Hematopoietic multipotent progenitor cell (in vitro differentiated cells): ENCODE data around the gene TLE2. TPM values are rescaled to one million over a fixed set of nuclear protein-coding genes. Genes with fewer than 3 reads are reported as not detected.
A peak's percentile ranks its signal among the peaks of the same experiment; 100 is the strongest.
"Not testable (repeated sequence)": the region's sequence is repeated elsewhere in the genome, so short reads cannot be mapped to it uniquely, and the experiment has no call there.

ENCODE experiments used
- DNase-seq, 3 donors: peaks; one replicate each; pipeline ENCODE4 v3.0.0-alpha.2; 2011 to 2015; ENCODE audit warnings: low read depth in 2 of 3, low spot score in 2 of 3
- total RNA-seq: library from RNA; depleted of rRNA; stranded (reverse); fragments of >200 nt; gene quantifications from one replicate; pipeline ENCODE4 v1.2.3, GENCODE V29; 2012

The TLE2 gene
- total RNA-seq, 1 donor: 0.27 TPM

GRCh38 chr19:3056417-3057088 is 27.5 kb upstream of the TLE2 start:
- DNase-seq: no peak

- no peak for DNase-seq
Measured at GRCh38 chr19:3055741-3056416, 26.8 kb upstream of the TLE2 start.

- DNase-seq: no peak
Measured at GRCh38 chr19:3054972-3055740, 26.1 kb upstream of the TLE2 start.

- no peak for DNase-seq
Measured at GRCh38 chr19:3054265-3054971, 25.3 kb upstream of the TLE2 start.

GRCh38 chr19:3053780-3054179 is 24.7 kb upstream of the TLE2 start:
- DNase-seq: no peak

GRCh38 chr19:3053218-3053621 is 24.1 kb upstream of the TLE2 start:
- DNase-seq: no peak

GRCh38 chr19:3050016-3050415 is 20.9 kb upstream of the TLE2 start:
- DNase-seq: not testable (repeated sequence)

- DNase-seq: no peak
Measured at GRCh38 chr19:3049089-3049488, 20.0 kb upstream of the TLE2 start.

- no peak for DNase-seq
Measured at GRCh38 chr19:3048190-3048533, 19.1 kb upstream of the TLE2 start.

GRCh38 chr19:3047496-3048189 is 18.6 kb upstream of the TLE2 start:
- peak; percentile 36 to 90 (median 82) for DNase-seq

- DNase-seq: no peak
Measured at GRCh38 chr19:3046698-3047495, 17.8 kb upstream of the TLE2 start.

- no peak for DNase-seq
Measured at GRCh38 chr19:3045885-3046697, 17.0 kb upstream of the TLE2 start.

- DNase-seq: no peak
Measured at GRCh38 chr19:3045191-3045590, 16.1 kb upstream of the TLE2 start.

GRCh38 chr19:3042621-3043267 is 13.7 kb upstream of the TLE2 start:
- DNase-seq: no peak

- no peak for DNase-seq
Measured at GRCh38 chr19:3041761-3042620, 12.9 kb upstream of the TLE2 start.

- no peak for DNase-seq
Measured at GRCh38 chr19:3041327-3041726, 12.2 kb upstream of the TLE2 start.

- no peak for DNase-seq
Measured at GRCh38 chr19:3039641-3040077, 10.6 kb upstream of the TLE2 start.
